SK-N-SH treated with all-trans-retinoic acid at 6 μM for 48 hours (cell line): ENCODE results near the gene DAD1.

Source experiments
- GLIS3 ChIP-seq: fragments of 250-450 bp; sonication (Bioruptor Pico); IDR thresholded peaks from 2 replicates; pipeline ENCODE4 v1.5.0; 2020; ENCODE audit warnings: mild to moderate bottlenecking, moderate library complexity
- PATZ1 ChIP-seq: fragments of 250-450 bp; sonication (Bioruptor Pico); IDR thresholded peaks from 2 replicates; pipeline ENCODE4 v1.8.0; 2020; ENCODE audit warnings: mild to moderate bottlenecking, moderate library complexity, borderline replicate concordance
- POU6F1 ChIP-seq: fragments of 250-450 bp; sonication (Bioruptor Pico); IDR thresholded peaks from 2 replicates; pipeline ENCODE4 v1.8.0; 2021; ENCODE audit warnings: low read depth, mild to moderate bottlenecking, moderate library complexity, borderline replicate concordance
- TSHZ2 ChIP-seq: fragments of 250-450 bp; sonication (Bioruptor Pico); IDR thresholded peaks from 2 replicates; pipeline ENCODE4 v1.5.0; 2020; ENCODE audit warnings: mild to moderate bottlenecking, moderate library complexity
- ZFP3 ChIP-seq: fragments of 250-450 bp; sonication (Bioruptor Pico); IDR thresholded peaks from 2 replicates; pipeline ENCODE4 v1.5.0; 2020; ENCODE audit warnings: mild to moderate bottlenecking, moderate library complexity
- ZFP30 ChIP-seq: fragments of 450-650 bp; formaldehyde crosslinking; IDR thresholded peaks from 2 replicates; pipeline ENCODE4 v1.5.0; 2022; ENCODE audit warnings: mild to moderate bottlenecking, moderate library complexity
- ZNF70 ChIP-seq: fragments of 450-650 bp; formaldehyde crosslinking; IDR thresholded peaks from 2 replicates; pipeline ENCODE4 v1.5.0; 2020; ENCODE audit warnings: mild to moderate bottlenecking, moderate library complexity

- TF ChIP-seq ZFP3 (CRISPR knock-in tag) (no peak), ZFP30 (CRISPR knock-in tag) (no peak), PATZ1 (CRISPR knock-in tag) (no peak), POU6F1 (CRISPR knock-in tag) (no peak), ZNF70 (CRISPR knock-in tag) (no peak), GLIS3 (CRISPR knock-in tag) (no peak), TSHZ2 (CRISPR knock-in tag) (no peak)
Observed at GRCh38 chr14:22577334-22577908, 11.6 kb downstream of the DAD1 start.
